NK-92 treated with Interleukin-12 subunit alpha and Interleukin-12 subunit beta, amount 100 ng/mL, for 24 hours (cell line): ENCODE results near the gene AP2A1.
"Not testable (repeated sequence)": the region's sequence is repeated elsewhere in the genome, so short reads cannot be mapped to it uniquely, and the experiment has no call there.

Experiments used
- DNase-seq: peaks from one replicate; lab custom pipeline; 2025; lab: John Stamatoyannopoulos, UW

AP2A1 gene

DNA sequence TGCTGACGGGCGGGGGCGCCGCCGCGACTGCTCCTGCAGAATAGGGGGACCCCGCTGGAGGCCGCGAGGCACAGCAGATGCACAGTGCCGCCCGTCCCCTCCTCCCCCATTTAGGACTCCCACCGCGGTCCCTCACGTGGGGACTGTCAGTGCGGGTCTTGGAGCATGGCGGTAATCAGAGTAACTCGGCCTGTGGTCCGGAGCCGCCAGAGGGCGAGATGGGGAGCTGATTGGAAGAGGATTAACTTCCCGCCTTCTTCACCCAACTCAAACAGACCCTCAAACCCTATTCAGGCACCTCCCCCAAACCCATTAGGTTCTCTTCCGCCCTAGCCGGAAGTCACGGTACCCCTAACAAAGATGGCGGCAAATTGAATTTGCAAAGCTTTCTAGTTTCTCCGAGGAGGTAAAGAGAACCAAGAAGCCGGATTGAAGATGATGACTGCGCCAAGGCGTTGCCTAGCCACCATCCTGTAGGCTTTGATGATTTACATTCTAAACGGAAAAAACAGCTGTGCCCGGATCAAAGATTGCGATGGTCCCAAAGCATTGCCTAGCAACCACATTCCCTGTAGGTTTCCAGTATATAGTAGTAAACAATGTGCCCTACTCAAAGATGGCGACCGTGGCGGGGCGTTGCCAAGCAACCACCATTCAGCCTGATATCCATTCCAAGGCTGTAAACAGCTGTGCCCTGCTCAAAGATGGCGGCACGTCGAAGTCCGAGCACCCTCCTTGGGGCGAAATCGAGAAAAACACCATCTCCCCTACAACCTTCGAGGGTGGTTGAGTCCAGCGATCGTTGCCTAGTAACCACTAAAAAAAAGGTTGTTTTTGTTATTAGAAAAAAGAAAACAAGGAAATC is 46.4 kb downstream of the AP2A1 start, which contains the start of gene FUZ:
TSS of gene FUZ (minus strand) at position 296 of the 865 bp plus-strand sequence. CDS start at position 110, 186 bp downstream.
- peak; percentile 91 for DNase-seq

DNA sequence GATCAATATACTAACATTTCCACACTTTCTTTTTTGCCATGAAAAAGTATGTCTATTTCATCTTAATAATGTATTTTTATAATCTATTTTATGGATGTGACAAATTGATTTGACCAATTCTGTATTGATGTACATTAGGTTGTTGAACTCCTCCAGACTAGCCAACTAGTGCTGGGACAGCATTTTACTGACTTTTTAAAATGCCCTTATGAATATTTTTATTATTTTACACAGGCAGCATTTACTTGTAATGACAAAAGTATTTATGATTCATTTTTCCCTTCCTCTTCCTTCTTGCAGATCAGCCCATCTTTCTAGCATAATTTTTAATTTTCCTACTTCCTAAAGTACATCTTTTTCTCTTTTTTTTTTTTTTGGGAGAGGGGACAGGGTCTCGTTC is 47.2 kb downstream of the AP2A1 start:
- no peak for DNase-seq

GRCh38 chr19:49816590-49816989 is 49.8 kb downstream of the AP2A1 start:
- DNase-seq = no peak

DNA sequence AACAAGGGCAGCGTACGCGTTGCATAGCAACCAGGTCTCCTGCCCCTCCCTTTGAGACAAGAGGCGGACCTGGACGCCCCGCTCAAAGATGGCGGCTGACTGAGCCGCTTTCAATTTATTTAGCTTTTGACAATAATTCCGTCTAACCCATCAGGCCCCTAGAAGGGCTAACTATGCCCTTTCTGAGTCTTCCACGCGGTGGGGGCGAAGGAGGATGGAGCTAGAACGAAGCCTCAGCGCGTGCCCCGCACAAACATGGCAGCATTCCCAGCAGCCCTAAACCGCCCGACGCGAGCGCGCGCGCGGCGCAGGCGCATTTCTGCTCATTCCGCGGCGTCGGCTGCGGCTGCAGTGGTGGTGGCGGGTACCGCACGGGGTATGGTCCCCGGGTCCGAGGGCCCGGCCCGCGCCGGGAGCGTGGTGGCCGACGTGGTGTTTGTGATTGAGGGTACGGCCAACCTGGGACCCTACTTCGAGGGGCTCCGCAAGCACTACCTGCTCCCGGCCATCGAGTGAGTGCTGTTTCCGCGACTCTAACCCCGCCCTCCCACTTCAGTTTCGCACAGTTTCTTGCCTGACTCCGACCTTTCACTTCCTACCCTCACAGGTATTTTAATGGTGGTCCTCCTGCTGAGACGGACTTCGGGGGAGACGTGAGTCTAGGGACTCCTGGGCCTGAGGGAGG is 51.3 kb downstream of the AP2A1 start, which contains the start of gene MED25:
TSS of gene MED25 (plus strand) at position 326 of the 685 bp plus-strand sequence. CDS start at position 379, 53 bp downstream.
- peak; percentile 78 for DNase-seq

- no peak for DNase-seq
Measured at GRCh38 chr19:49818649-49819370, 52.0 kb downstream of the AP2A1 start.

- not testable (repeated sequence) for DNase-seq
Measured at GRCh38 chr19:49819452-49820115, 52.8 kb downstream of the AP2A1 start.

DNA sequence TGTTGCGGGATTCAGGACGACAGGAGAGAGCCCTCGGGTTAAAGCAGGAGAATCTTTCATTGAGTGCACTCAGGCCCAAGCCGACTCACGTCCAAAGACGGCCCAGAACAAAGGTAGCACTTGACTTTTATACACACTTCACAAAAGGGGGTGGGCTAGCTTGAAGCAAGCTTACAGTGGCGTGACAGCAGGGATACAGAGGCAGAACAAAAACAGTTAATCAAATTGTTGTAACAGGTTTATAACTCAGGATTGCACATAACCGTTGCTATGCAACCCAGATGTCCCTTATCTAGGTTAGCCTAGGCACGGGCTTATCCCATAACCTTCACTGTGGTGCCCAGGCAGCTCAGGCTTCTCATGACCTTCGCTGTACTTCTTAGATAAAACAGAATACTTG is 53.3 kb downstream of the AP2A1 start:
- DNase-seq = no peak

- DNase-seq = no peak
Measured at GRCh38 chr19:49823472-49823871, 56.7 kb downstream of the AP2A1 start.

- no peak for DNase-seq
Measured at GRCh38 chr19:49824662-49825061, 57.9 kb downstream of the AP2A1 start.

GRCh38 chr19:49827034-49827433 is 60.2 kb downstream of the AP2A1 start:
- no peak for DNase-seq

- DNase-seq = no peak
Measured at GRCh38 chr19:49829200-49829599, 62.4 kb downstream of the AP2A1 start.

DNA sequence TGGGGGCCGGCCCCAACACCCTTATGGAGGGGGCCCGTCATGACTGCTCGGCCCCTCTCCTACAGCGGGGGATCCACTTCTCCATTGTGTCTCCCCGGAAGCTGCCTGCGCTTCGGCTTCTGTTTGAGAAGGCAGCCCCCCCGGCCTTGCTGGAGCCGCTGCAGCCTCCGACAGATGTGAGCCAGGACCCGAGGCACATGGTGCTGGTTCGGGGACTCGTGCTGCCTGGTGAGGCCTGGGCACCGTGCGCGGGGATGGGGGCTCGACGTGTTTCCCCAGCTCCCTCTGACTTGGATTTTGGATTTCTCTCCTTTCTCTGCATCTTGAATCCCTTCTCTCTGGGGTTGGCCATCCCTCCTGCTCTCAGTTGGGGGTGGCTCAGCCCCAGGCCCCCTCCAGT is 62.9 kb downstream of the AP2A1 start:
- DNase-seq = no peak

DNA sequence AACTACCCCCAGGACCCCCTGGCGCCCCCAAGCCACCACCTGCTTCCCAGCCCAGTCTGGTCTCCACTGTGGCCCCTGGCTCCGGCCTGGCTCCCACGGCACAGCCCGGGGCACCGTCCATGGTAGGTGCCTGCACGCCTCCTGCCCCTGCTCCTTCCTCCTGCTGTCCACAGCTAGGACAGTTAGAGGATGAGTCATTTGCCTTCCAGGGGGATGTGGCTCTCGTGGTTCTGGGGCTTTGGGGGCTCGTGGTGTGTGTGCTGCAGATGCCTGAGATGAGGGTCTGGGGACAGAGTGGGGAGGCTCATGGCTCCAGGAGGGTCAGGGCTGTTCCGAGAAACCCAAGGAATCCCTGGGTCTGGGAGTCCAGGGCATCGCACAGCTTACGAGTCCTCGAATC is 64.0 kb downstream of the AP2A1 start:
- no peak for DNase-seq

DNA sequence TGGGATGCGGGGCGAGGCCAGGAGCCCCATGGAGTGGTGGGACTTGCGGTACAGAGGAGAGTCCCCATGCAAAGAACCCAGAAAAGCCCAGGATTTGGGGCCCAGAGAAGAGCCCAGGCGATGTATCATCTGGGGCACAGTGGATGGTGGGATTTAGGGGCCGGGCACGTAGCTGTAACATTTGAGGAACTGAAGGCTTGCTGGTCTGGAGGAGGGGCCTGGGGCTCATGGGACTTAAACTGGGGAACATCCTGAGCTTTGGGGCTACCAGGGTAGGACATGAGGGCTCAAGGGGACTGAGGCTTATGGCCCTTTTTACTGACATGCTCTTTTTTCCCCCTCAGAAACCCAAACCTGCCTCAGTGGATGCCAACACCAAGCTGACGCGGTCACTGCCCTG is 64.8 kb downstream of the AP2A1 start:
- DNase-seq = no peak

- DNase-seq = no peak
Measured at GRCh38 chr19:49832556-49832955, 65.8 kb downstream of the AP2A1 start.

GRCh38 chr19:49833599-49833998 is 66.8 kb downstream of the AP2A1 start:
- no peak for DNase-seq

DNA sequence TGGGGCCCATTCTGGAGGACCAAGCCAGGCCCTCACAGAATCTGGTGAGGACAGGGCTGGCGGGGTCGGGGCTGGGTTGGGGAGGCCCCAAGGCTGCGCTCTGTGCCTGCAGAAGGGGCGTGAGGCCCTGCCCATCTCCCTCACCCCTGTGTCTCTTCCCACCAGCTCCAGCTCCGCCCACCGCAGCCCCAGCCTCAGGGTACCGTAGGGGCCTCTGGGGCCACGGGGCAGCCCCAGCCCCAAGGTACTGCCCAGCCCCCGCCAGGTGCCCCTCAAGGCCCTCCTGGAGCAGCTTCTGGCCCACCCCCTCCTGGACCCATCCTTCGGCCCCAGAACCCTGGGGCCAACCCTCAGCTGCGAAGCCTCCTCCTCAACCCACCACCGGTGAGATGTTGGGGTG is 68.8 kb downstream of the AP2A1 start:
- no peak for DNase-seq

DNA sequence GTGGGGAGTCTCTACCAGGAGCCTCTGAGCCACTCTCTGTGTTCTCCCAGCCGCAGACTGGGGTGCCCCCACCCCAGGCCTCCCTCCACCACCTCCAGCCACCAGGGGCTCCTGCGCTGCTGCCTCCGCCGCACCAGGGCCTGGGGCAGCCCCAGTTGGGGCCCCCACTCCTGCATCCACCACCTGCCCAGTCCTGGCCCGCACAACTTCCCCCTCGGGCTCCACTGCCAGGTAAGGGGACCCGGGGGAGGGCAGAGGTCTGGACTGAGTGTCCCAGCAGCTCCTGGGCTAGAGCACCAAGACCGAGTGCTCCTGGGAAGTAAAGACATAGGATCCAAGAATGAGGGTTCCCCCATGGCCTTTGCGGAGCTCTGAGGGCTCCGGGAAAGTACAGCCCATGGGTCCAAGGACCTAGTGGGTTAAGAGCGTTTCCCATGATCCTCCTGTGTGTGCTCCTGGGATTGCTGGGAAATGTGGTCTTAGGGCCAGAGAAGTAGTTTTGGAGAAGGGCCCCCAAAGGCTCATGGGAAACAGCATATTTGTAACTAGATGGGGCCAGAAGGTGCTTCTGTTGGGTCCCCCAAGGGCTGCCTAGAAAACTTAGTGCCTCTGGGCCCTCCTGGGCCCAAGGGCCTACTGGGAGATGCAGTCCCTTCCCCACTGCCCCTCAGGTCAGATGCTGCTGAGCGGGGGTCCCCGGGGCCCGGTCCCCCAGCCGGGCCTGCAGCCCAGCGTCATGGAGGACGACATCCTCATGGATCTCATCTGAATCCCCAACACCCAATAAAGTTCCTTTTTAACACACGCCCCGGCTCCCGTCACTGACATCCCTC is 69.6 kb downstream of the AP2A1 start:
- DNase-seq = no peak

- no peak for DNase-seq
Measured at GRCh38 chr19:49837009-49837310, 70.2 kb downstream of the AP2A1 start.

GRCh38 chr19:49837425-49837824 is 70.6 kb downstream of the AP2A1 start:
- no peak for DNase-seq

GRCh38 chr19:49838885-49839588 is 72.2 kb downstream of the AP2A1 start:
- no peak for DNase-seq
